AG04449 (cell line): ENCODE results near the gene TKTL2.
"Not testable (repeated sequence)": the region's sequence is repeated elsewhere in the genome, so short reads cannot be mapped to it uniquely, and the experiment has no call there.

Experiments used
- CTCF ChIA-PET: fragments of 350-600 bp; formaldehyde crosslinking; extraction: SDS; loops from one replicate; lab custom pipeline; 2021; ENCODE audit warnings: antibody characterized with exemption; lab: Yijun Ruan, JAX
- POLR2A ChIA-PET: fragments of 400-600, 350-600 bp; formaldehyde crosslinking; extraction: SDS; loops from one replicate; lab custom pipeline; 2020; ENCODE audit warnings: antibody characterized with exemption, inconsistent platforms; lab: Yijun Ruan, JAX
- DNase-seq: peaks from one replicate; pipeline ENCODE4 v3.0.0-alpha.2; 2010; ENCODE audit warnings: low read depth, low spot score
- H3K4me3 ChIP-seq: 2 replicates; pipeline ENCODE4 v1.5.1; 2011; ENCODE audit warnings: low read depth, mild to moderate bottlenecking, control low read depth, low read length
- TF ChIP-seq, protein P1 (sequence below): IDR thresholded peaks from one replicate; pipeline ENCODE4 v1.5.1; 2011; ENCODE audit warnings: mild to moderate bottlenecking, moderate library complexity, low read length, control low read depth, inconsistent platforms; ENCODE audit not compliant: insufficient read depth; ENCODE audit errors: missing control alignments

The TKTL2 gene

DNA sequence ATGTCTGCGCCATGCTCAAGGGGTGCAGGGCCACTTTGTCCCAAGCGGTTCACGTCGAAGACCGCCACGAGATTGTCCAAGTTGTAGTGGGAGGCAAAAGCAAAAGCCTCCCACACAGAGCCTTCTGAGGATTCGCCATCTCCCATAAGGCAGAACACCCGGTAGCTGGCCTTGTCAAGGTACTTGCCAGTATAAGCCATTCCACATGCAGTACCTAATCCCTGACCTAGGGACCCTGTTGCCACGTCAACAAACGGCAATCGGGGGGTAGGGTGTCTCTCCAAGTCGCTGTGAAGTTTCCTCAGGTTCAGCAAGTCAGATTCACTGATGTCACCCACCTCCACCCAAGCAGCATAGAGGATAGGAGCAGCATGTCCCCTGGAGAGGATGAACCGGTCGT is 424 bp downstream of the TKTL2 start:
- TF ChIP-seq, protein P1, sequence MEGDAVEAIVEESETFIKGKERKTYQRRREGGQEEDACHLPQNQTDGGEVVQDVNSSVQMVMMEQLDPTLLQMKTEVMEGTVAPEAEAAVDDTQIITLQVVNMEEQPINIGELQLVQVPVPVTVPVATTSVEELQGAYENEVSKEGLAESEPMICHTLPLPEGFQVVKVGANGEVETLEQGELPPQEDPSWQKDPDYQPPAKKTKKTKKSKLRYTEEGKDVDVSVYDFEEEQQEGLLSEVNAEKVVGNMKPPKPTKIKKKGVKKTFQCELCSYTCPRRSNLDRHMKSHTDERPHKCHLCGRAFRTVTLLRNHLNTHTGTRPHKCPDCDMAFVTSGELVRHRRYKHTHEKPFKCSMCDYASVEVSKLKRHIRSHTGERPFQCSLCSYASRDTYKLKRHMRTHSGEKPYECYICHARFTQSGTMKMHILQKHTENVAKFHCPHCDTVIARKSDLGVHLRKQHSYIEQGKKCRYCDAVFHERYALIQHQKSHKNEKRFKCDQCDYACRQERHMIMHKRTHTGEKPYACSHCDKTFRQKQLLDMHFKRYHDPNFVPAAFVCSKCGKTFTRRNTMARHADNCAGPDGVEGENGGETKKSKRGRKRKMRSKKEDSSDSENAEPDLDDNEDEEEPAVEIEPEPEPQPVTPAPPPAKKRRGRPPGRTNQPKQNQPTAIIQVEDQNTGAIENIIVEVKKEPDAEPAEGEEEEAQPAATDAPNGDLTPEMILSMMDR, result no peak
- no peak for DNase-seq
- ChIA-PET POLR2A (no interaction called here), CTCF (interaction anchor here (4.0 kb wide), 1 partner anchor 76 kb away, joined by 19 read pairs; no protein-coding TSS in a partner anchor)
- H3K4me3 ChIP-seq, result no peak overlapping the region

GRCh38 chr4:163470391-163470790 is 3.2 kb downstream of the TKTL2 start:
- TF ChIP-seq, protein P1, result no peak
- DNase-seq, result no peak
- CTCF ChIA-PET, result interaction anchor here (4.0 kb wide), 1 partner anchor 79 kb away, joined by 19 read pairs; no protein-coding TSS in a partner anchor
- POLR2A ChIA-PET, result no interaction called here
- H3K4me3 ChIP-seq, result no peak overlapping the region

- H3K4me3 ChIP-seq, result no peak overlapping the region
- DNase-seq, result no peak
- CTCF ChIA-PET, result interaction anchor here (1.1 kb wide), 1 partner anchor 81 kb away, joined by 5 read pairs; no protein-coding TSS in a partner anchor
- POLR2A ChIA-PET, result no interaction called here
- TF ChIP-seq, protein P1, result no peak
Measured at GRCh38 chr4:163467082-163467770, 6.3 kb downstream of the TKTL2 start.

- no peak for DNase-seq
- ChIA-PET POLR2A (no interaction called here), CTCF (no interaction called here)
- TF ChIP-seq, protein P1, result no peak
- no peak overlapping the region for H3K4me3 ChIP-seq
Measured at GRCh38 chr4:163462556-163462955, 11.0 kb downstream of the TKTL2 start.

DNA sequence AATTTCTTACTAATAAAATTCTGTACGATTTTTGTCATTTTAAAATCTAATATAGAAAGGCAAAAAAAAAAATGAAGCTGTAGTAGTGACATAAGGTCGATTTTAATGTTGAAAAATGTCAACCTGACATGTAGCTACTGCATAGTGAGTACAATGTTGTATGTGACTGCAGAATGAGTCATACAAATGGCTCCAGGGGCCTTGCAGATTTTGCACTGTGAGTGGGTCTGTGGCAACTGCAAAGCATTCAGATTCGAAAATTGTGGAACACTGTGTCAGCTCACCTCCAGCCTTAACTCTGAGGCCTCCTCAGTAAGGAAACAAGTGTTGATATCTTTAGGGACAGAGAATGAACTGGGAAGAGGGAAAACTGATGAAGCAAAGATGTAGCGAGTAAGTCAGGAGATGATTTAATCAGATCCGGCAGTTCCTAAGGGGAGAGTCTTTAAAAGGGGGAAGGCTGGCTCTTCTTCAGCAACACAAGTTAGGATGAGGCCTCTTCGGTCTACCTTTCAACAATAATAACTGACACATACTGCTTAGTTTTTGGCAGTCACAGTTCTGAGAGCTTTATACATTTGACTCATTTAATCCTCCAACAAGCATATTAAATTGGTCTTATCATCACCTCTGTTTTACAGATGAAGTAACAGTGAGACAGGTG is 24.9 kb downstream of the TKTL2 start:
- POLR2A ChIA-PET, result no interaction called here
- no peak for DNase-seq
- CTCF ChIA-PET, result no interaction called here
- TF ChIP-seq, protein P1, result no peak
- H3K4me3 ChIP-seq, result no peak overlapping the region

- DNase-seq, result no peak
- CTCF ChIA-PET, result no interaction called here
- TF ChIP-seq, protein P1, result no peak
- POLR2A ChIA-PET, result no interaction called here
- H3K4me3 ChIP-seq, result no peak overlapping the region
Measured at GRCh38 chr4:163447481-163447880, 26.1 kb downstream of the TKTL2 start.

DNA sequence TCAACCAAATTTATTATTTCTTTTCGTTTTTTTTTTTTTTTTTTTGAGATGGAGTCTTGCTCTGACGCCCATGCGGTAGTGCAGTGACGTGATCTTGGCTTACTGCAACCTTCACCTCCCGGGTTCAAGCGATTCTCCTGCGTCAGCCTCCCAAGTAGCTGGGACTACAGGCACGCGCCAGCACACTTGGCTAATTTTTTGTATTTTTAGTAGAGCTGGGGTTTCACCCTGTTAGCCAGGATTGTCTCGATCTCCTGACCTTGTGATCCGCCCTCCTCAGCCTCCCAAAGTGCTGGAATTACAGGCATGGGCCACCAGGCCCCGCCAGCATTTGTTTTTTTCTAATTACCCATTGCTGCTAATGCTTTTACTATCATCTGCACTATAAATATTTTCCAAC is 26.5 kb downstream of the TKTL2 start:
- CTCF ChIA-PET, POLR2A ChIA-PET, DNase-seq, H3K4me3 ChIP-seq: not testable (repeated sequence)
